CD4-positive, alpha-beta T cell treated with Interleukin-1 beta for 1 hour (primary cell): Measurements from ENCODE around the gene CRYGS.
"Not testable (repeated sequence)": the region's sequence is repeated elsewhere in the genome, so short reads cannot be mapped to it uniquely, and the experiment has no call there.

Experiments used
- DNase-seq, 2 donors: peaks; one replicate each; pipeline ENCODE4 v3.0.0-alpha.2; 2020 to 2022

CRYGS gene

GRCh38 chr3:186517218-186517617 is 27.0 kb downstream of the CRYGS start:
- DNase-seq, result no peak

DNA sequence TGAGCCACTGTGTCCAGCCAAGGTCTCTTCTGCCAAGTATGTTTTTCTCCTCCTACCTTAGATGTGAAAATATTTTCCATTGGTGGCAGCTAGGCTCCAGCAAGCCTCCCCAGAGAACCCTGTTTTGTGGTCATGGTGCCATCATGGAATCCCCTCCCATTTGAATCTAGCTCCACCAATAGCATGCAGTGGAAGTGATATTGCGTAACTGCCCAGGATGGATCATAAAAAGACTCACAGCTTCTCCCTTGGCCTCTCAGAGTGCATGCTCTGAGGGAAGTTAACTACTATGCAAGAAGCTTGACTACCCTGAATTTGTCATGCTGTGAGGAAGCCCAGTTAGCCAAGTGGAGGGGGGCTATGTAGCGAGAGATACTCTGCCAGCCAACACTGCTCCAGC is 27.5 kb downstream of the CRYGS start:
- DNase-seq, result no peak

DNA sequence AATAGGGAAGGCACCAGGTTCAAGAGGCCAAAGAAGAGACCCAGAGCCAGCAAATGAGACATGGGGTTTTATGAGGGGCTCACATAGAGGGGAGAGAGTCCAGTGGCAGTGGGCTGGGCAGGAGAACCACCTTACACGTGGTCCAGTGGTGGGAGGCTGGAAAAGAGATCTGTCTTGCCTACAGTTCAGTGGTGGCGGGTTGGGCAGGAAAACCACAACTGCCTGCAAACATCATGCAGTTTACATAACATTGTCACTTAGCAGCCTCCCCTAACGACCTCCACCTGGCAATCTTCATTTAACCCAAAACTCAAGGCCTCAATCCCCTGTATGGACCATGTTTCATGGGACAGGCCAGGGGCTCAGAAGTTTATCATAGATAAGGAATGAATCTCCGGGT is 29.1 kb downstream of the CRYGS start:
- DNase-seq, result peak; percentile 43 to 47

GRCh38 chr3:186514296-186515002 is 29.7 kb downstream of the CRYGS start:
- no peak for DNase-seq

DNA sequence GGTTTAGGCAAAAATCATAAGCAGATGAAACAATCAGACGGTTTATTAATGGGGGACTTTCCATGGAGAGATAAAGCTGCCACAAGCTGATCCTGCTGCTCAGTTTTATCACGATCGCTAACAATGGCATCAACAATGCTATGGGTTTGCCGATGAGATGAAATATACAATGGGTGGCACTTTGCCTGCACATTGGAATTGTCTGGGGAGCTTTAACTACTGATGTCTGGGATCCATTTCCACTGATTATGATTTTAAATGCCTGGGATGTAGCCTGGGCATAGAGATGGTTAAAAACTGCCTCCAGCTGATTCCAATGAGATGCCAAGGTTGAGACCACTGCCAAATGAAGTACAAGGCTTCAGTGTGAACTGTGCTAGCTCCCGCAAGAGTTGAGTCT is 30.8 kb downstream of the CRYGS start:
- no peak for DNase-seq

DNA sequence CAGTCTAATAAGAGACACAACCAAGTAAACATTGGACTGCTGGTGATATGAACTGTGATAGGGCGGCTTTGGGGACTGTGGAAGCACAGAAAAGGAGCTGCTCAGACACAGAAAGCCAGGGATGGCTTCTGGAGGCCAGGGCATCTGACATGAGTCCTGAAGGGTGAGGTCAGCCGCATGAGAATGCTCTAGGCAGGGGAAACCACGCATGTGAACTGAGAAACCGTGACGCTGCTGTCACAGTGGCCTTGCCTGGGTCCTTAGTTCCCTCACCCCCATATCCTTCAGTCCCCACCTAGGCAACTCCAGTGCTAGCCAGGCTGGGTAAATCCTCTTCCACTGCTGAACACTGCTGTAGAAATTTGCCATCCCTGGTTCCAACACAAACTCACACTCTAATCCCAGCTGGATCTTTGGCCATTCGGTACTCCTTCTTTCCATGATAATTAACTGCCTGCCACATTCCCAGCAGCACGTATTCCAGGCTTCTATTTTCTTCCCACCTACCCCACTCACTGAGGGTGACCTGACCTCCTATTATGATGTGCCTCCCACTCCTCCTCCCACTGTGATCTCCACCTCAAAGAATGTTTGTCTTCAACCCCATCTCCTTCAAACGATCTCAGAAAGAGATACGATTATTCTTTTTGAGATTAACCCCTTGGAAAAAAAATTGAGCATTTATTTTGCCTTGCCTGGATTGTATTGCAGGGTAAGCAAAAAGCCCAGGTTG is 31.4 kb downstream of the CRYGS start:
- DNase-seq, result no peak

- no peak for DNase-seq
Measured at GRCh38 chr3:186511702-186512101, 32.5 kb downstream of the CRYGS start.

GRCh38 chr3:186511245-186511644 is 32.9 kb downstream of the CRYGS start:
- no peak for DNase-seq

- DNase-seq, result no peak
Measured at GRCh38 chr3:186510374-186511079, 33.7 kb downstream of the CRYGS start.

GRCh38 chr3:186509423-186509822 is 34.8 kb downstream of the CRYGS start:
- DNase-seq, result no peak

- no peak for DNase-seq
Measured at GRCh38 chr3:186506857-186507256, 37.3 kb downstream of the CRYGS start.

- no peak for DNase-seq
Measured at GRCh38 chr3:186506191-186506739, 37.9 kb downstream of the CRYGS start.

GRCh38 chr3:186502966-186503712 is 41.0 kb downstream of the CRYGS start:
- no peak for DNase-seq

GRCh38 chr3:186502138-186502948 is 41.8 kb downstream of the CRYGS start:
- DNase-seq, result no peak

DNA sequence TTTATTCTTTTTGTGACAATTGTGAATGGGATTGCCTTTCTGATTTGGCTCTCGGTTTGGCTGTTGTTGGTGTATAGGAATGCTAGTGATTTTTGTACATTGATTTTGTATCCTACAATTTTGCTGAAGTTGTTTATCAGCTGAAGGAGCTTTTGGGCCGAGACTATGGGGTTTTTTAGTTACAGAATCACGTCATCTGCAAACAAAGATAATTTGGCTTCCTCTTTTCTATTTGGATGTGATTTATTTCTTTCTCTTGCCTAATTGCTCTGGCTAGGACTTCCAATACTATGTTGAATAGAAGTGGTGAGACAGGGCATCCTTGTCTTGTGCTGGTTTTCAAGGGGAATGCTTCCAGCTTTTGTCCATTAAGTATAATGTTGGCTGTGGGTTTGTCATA is 44.2 kb downstream of the CRYGS start:
- DNase-seq, result not testable (repeated sequence)

GRCh38 chr3:186498022-186498421 is 46.2 kb downstream of the CRYGS start:
- not testable (repeated sequence) for DNase-seq

GRCh38 chr3:186497608-186498007 is 46.6 kb downstream of the CRYGS start:
- no peak for DNase-seq

GRCh38 chr3:186496635-186497034 is 47.5 kb downstream of the CRYGS start:
- DNase-seq, result no peak

- no peak for DNase-seq
Measured at GRCh38 chr3:186496016-186496415, 48.2 kb downstream of the CRYGS start.

GRCh38 chr3:186493525-186494255 is 50.5 kb downstream of the CRYGS start:
- no peak for DNase-seq

GRCh38 chr3:186492385-186492984 is 51.7 kb downstream of the CRYGS start:
- no peak for DNase-seq
